Smooth muscle cell of the brain vasculature (primary cell): ENCODE data around the gene LRRC7.
"Not testable (repeated sequence)": the region's sequence is repeated elsewhere in the genome, so short reads cannot be mapped to it uniquely, and the experiment has no call there.

Source experiments
- DNase-seq: peaks from one replicate; pipeline ENCODE4 v3.0.0-alpha.2; 2012; ENCODE audit warnings: low read depth, low spot score

LRRC7 gene

GRCh38 chr1:70038025-70038424 lies 470.3 kb downstream of the LRRC7 start:
- DNase-seq = no peak

- no peak for DNase-seq
Observed at GRCh38 chr1:70039485-70039884, 471.8 kb downstream of the LRRC7 start.

GRCh38 chr1:70041317-70042045 lies 473.8 kb downstream of the LRRC7 start:
- DNase-seq = no peak

- DNase-seq = no peak
Observed at GRCh38 chr1:70042090-70042731, 474.5 kb downstream of the LRRC7 start.

- peak; percentile 21 for DNase-seq
Observed at GRCh38 chr1:70043804-70044203, 476.1 kb downstream of the LRRC7 start.

DNA sequence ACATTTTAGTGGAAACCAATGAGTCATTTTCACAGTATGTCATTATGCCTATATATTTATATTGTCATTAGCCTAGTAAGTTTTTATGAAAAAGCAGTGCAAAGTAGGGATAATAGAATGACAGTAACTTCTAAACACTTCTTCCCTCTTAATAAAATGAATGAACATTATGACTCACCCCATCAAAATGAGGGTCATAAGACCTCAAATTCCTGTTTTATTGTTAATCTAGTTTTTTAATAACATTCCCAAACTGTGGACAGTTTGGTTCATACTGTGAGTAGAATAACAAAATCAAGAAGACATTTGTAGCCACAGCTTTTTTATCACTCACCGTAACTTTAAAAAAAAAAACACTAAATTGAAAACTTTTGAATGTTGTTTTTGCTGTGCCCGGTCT lies 477.1 kb downstream of the LRRC7 start:
- peak; percentile 28 for DNase-seq

- DNase-seq = not testable (repeated sequence)
Observed at GRCh38 chr1:70045581-70045980, 477.9 kb downstream of the LRRC7 start.

- DNase-seq = no peak
Observed at GRCh38 chr1:70048336-70049094, 480.8 kb downstream of the LRRC7 start.

- DNase-seq = no peak
Observed at GRCh38 chr1:70051926-70052325, 484.2 kb downstream of the LRRC7 start.

DNA sequence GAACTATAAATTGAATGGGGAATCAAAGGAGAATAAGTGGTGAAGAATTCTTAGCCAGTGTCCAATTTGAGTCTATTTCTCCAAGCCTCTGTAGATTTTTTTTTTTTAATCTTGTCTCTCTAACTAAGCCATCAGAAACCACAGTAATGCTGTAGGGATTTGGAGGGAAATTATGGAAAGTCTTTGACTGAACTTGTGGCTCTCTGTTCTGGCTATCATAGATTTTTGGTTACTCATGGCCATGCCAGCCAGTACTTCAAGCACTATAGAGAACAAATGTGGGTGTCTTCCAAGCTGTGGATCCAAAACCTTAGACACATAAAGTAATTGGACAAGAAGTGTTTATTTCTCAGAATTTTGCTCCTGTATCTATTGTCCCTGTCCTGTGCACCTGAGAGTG lies 489.8 kb downstream of the LRRC7 start:
- DNase-seq = no peak

DNA sequence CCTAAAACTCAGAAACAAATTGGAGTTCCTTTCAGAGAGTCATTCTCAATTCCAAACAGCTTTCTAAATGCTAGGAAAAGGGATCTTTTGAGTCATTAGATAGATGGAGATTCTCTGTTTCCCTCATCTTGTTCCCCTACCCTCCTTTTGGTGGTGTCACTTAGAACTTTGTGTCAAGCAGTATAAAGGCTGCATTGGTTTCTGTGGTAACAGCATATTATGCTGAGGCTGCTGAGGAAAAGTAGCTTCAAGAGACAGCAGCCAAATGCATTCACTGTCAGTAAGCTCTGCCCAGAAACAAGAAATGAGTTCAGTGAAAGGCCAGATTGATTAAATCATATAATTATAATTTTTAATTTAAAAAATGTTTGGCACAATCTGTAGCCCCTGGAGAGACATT lies 493.5 kb downstream of the LRRC7 start:
- DNase-seq = no peak

DNA sequence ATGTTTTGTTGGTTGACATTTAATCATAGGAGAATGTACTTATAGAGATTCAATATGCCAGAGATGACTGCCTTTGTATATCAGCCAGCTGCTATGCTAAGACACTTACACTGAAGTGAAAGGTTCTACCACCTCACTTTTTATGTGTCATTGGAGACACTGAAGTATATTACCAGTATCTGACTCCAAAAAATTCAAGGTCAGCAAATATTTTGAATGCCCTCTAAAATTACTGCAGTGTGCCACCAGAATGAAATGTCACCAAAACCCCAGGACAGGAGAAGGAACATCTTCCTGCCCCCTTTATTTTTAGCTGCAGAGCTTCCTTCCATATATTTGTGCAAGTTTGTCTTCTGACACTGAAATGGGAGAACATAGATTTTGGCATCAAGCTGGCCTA lies 496.1 kb downstream of the LRRC7 start:
- DNase-seq = no peak

DNA sequence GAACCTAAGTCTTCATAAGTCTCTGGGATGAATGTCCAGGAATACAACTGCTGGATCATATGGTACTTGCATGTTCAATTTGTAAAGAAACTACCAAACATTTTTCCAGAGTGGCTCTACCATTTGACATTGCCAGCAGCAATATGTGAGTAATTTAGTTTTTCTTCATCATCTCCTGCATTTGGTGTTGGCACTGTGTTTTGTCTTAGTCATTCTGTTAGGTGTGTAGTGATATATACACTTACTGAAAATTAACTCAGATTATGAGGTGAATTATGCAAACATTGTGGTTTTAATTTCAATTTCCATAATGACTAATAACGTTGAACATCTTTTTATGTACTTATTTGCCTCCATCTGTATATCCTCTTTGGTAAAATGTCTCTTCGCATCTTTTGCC lies 499.0 kb downstream of the LRRC7 start:
- DNase-seq = no peak

GRCh38 chr1:70071601-70072000 lies 503.9 kb downstream of the LRRC7 start:
- no peak for DNase-seq

DNA sequence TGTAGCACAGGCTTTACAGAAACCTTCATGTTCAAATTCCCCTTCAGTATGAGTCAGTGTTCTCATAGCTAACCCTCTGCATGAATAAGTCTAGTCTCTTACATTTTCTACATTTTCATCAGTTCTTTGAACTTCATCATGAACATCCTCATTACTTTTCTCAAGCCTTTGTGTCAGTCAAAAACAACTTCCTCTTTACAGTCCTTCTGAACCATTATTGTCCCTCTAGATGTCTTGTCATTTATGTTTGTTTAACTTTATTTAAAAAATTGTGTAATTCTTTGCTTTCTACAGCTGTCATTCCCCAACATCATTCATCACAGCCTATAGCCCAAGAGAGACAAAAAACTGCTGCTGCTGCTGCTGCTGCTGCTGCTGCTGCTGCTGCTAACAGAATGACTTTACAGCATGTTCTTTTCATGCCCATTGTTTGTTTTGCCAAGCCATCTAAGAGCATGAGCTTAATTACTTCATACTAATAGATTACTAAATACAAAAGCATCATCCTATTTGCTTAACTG lies 504.6 kb downstream of the LRRC7 start:
- DNase-seq = no peak

- DNase-seq = no peak
Observed at GRCh38 chr1:70075761-70076160, 508.0 kb downstream of the LRRC7 start.

GRCh38 chr1:70077066-70077465 lies 509.3 kb downstream of the LRRC7 start:
- no peak for DNase-seq

DNA sequence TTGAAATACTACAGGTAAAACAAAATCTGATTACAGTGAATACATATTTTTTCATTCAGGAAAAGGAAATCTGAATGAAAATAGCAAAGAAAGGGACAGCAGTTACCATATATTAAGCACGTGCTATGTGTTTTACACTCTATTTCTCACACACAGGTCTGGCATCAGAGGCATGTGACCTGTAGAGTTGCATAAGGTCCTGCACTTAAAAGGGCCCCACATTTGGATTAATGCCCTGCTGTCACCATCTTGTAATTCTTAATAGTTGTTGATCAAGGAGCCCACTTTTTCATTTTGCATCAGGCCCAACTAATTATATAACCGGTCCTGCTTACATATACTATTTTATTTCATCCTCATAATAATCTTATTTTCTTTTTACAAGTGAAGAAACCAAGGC lies 511.8 kb downstream of the LRRC7 start:
- no peak for DNase-seq

DNA sequence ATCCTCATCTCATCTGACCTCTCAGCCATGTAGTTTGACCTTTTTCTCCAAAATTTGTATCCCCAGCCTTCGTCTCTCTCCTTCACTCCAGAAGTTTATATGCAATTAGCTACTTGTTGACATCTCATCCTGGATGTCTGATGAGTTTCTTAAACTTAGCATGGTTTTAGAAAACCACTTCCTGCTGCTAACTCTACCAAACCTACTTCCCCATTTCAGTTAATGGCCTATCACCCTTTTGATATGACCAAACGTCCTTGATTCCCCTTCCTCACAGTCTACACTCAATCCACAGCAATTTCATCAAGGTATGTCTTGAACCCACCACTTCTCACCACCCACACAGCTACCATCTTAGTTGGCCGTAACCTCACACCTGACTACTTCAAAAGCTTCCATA lies 515.8 kb downstream of the LRRC7 start:
- DNase-seq = no peak

DNA sequence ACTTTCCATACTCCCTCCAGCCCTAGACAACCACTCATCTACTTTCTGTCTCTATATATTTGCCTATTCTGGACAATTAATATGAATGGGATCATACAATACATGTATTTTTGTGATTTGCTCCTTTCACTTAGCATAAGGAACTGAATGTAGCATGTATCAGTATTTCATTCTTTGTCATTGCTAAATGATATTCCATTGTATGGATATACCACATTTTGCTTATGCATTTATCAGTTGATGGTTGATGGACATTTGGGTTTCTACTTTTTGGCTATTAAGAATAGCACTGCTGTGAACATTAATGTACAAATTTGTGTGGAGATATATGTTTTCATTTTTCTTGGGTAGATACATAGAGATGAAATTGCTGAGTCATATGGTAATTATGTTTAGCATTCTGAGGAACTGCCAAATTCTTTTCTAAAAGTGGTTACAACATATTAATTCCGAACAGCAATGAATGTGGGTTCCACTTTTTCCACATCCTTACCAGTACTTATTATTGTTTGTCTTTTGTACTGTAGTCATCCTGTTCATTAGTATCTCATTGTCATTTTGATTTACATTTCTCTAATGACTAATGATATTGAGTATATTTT lies 516.7 kb downstream of the LRRC7 start:
- no peak for DNase-seq

GRCh38 chr1:70085521-70085920 lies 517.8 kb downstream of the LRRC7 start:
- no peak for DNase-seq

DNA sequence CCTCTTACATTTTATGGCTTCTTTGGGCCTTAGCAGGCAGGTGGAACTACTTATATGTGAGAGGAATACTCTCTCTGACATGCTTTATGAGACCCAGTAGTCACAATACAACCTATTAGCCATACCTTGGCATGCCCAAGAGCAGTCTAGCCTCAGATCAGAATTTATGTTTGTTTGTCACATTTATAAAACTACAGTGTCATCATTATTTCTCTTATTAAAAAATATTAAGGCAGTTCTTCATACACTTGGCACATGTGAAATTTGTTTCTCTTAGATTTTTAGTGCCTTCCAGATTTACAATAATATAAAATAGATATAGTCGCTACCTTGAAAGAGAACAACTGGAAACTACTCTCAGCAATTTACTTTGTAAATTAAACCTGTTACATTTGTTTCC lies 519.2 kb downstream of the LRRC7 start:
- DNase-seq = no peak
